ENCODE data around the gene ISCA2.
"Not testable (repeated sequence)": the region's sequence is repeated elsewhere in the genome, so short reads cannot be mapped to it uniquely, and the experiment has no call there.

ISCA2 gene

DNA sequence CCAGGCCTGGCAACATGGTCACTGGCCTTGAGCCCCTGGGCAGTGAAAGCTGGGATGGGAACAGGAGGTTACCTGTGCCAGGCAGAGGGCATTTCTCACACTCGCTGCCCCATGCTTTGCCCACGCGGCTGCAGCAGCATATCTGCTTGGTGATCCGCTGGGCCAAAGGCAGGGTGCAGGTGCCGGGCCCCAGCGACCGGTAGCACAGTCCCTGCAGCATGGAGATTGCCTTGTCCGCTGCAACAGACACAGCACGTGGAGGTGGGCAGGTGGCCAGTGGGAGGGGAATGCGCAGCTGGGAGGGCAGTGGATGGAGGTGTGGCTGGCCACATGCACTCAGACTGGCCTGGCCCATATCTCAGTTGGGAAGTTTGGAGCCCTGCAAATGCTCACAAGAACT lies 35.3 kb downstream of the ISCA2 start:
- no peak for DNase-seq (ENCODE audit: low spot score)

DNA sequence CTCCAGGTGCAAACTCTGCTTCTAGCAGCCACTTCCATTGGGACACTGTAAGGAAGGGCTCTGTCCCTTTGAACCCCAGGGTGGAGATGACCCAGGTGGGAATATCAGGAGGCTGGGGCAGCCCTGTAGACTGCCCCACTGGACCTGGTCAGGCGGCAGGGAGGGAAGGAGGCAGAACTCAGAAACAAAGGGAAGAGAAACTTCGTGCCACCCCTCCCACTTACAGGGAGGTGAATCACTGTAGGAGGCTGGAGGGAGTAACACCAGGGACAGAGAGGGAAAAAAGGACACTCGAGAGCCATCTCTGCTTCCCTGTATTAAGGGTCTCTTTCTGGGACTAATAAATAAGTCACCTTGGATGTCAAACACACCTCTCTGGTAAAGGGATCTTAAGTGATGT lies 37.4 kb downstream of the ISCA2 start:
- no peak for DNase-seq (ENCODE audit: low spot score)

DNA sequence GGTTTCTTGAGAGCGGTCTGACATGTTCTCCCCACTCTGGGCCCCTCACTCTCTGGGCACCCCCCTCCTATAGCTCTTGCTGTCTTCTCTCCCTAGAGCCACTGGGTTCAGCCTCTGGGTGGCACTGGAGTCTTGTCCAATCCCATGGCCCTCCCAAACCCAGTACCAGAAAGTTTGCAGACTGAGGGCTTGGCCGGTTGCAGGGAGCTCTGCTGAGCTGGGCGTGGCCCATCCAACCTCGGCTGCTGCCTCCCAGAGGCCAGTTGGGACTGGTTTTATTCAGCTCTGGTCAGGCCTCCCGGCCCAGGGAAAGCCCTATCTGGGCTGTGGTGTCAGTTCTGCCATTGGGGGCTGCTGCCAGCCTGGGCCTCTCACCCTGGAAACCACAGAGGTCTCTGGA lies 37.9 kb downstream of the ISCA2 start:
- no peak for DNase-seq (ENCODE audit: low spot score)

DNA sequence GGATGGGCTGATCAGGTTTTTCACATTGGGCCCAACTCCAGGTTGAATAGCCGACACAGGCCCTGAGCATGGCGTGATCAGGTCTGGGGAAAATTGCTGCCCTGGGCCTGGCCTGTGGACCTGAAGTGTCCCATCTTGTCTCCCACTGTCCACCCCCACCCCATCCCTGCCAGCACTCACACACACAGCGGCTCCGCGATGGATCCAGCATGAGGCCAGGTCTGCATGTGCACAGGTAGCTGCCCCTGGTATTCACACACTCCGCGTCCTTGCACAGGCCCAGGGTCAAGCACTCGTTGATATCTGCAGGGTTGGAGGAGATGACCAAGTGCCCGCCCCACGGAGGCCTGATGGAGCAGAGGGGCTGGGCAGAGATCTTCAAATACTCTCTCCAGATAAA lies 38.7 kb downstream of the ISCA2 start:
- DNase-seq (ENCODE audit: low spot score): no peak

DNA sequence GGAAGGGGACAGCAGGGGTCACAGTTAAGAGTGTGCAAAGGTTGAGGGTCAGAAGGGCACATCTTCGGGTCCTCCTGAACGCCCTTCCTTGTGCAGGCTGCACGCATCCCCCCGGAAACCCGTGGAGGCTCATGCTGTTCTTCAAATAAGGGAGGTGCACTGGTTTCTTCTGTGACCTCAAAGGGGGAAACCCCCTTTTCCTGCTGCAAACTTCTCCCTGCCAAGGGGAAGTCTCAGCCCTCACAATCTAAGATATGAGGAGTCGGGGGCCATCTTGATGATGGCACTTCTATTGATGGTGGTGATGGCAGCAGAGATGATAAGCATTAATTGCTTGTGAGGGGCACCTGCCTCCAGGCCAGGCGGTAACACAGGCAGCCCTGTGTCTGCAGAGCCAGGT lies 40.0 kb downstream of the ISCA2 start:
- DNase-seq (ENCODE audit: low spot score): no peak

DNA sequence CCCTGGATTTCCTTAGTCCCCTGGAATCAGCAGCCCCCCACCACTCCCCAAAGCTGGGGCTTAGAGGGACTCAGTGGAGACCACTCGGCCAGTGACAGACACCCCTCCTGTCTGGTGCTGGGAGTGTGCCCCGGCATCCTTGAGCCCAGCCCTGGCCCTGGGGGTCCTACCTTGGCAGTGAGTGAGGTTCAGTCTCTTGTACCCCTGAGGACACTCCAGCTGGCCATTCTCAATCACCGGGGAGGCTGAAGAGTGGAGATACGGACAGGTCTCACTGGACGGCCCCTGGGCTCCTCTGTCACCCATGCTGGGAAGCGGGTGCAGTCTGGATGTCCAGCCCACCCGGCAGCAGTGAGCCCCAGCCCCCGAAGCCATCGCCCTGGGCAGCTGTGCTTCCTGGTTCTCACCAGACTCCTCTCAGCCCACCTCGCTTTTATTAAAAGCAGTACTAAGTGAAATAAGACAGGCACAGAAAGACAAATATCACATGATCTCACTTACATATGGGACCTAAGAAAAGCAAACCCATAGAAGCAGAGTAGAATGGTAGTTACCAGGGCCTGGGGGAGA lies 42.3 kb downstream of the ISCA2 start:
- DNase-seq (ENCODE audit: low spot score): no peak

DNA sequence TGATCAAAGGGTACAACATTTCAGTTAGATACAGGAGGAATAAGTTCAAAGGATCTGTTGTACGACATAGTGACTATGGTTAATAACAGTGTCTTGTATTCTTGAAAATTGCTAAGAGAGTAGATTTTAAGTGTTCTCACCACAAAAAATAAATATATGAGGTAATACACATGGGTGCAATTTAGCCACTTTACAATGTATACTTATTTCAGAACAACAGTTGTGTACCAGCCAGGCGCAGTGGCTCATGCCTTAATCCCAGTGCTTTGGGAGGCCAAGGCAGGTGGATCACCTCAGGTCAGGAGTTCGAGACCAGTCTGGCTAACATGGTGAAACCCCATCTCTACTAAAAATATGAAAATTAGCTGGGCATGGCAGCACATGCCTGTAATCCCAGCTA lies 42.8 kb downstream of the ISCA2 start:
- not testable (repeated sequence) for DNase-seq (ENCODE audit: low spot score)

DNA sequence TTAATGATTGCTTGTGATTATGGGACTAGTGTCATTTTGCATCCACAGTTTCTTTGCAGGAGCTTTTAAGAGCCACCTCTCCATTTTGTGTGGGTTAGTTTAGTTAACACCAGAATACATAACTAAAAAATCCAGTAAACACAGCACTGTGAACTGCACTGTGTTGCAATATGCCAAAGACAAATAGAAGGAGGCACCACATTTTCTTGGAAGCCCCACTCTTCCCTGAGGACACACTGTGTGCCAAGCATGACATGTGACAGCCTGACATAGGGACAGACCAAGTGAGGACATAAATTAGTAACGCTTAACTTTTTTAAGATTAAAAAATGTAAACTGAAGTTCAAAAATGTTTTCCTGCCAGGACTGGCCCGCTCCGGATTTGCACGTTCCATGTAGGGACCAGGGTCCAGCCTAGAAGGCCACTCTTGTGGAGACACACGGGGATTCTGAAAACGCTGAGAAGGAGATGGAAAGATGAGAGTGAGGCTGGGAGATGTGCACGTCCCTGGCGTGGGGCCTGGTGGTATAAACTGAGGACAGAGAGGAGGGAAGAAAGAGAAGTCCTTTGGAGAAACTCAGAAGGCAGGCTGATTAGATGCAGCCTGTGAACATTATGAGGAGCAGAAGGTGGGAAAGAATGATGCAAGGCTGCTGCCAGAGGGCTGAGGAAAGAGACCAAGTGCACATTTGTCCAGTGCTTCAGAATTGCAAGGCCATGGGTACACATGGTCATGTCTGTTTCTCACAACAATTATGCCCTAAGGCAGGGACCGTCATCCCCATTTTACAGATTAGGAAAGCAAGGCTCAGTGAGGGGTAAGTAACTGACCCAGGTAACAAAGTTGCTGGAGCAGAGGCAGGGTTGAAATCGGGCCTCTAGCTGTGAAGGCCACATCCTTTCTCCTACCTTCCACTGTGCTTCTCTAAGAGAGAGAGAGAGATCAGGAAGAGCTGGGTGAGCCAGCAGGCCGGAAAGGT lies 45.1 kb downstream of the ISCA2 start:
- no peak for DNase-seq (ENCODE audit: low spot score)

DNA sequence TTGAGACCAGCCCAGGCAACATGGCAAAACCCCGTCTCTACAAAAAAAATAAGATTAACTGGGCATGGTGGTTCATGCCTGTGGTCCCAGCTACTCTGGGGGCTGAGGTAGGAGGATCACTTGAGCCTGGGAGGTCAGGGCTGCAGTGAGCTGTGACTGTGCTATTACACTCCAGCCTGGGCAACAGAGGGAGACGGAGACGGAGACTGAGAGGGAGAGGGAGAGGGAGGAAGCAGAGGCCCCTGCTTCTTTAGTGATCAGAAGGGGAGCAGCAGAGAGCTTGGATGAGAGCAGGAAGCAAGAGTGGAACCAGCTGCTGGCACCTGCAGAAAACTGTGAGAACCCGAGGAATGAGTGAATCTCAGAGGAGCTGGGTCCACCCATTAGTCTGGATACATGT lies 45.9 kb downstream of the ISCA2 start:
- DNase-seq (ENCODE audit: low spot score): no peak

DNA sequence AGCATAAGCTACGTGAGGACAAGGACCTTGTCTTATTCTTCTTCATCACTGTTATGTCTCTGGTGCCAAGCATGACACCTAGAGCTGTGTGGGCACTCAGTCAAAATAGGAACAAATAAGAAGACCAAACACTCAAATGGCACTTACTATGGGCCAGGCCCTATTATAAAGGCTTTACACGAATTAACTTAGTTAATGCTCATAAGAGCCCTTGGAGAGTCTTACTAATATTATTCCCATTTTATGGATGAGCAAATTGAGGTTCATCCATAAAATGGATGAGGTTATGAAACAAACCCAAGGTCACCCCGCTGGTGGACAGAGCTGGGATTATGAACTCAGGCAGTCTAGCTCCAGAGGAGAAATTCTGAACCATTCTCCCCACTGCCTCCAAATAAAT lies 47.7 kb downstream of the ISCA2 start:
- no peak for DNase-seq (ENCODE audit: low spot score)

DNA sequence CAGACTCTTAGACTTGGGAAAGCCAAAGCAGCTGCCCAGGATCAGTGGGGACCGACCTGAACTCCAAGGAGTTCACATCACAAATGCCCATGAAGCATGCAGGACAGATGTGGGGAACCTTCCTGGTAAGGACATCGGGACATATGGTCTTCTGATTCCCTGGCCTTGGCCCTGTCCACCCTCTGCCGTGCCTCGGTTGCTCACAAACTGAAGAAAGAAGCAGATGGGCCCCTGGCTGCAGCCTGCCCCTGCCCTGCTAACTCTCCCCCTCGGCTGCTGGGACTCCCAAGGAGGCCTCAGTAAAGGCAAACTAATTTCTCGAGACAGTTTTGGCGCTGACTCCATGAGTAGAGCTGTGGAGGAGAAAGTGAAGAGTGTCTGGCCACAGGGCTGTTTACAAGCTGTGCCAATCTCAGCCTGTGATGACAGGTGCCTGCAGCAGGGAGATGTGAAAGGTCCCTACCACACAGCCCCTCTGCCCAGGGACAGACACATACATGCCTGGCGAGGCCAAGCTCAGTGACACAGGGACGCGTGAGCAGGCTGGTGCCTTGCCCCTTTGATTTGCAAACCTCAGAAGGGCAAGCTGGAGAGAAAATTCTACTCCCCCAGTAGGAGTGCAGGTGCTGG lies 48.6 kb downstream of the ISCA2 start:
- no peak for DNase-seq (ENCODE audit: low spot score)

DNA sequence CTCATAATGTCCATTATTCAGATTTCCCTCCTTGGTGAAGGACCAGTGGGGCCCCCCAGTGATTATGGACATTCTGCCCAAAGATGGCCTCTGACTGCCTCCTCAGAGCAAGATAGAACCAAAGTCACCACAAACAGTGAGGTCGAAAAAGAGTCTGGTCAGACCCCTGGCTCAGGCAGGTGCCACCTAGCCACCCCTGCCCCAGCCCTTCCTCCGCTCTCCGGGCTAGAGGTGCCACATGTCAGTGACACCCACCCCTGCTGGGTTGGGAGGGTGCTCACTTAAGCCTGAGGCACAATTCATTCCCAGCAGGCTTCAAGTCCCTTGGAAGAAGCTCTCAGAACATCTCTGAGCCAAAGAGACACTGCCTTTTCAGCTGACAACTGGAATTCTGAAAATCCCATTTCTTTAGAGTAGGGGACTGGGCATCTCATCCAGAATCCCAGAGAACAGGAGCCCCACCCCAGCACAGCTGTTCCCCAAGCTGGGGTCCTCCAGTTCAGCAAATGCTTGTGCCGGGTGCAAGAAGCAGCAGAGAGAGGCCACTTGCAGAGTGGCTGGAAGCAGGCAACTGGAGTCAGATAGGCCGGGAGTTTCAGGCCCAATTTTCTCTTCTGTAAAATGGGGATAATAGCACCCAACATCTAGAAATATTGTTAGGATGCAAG lies 50.3 kb downstream of the ISCA2 start:
- no peak for DNase-seq (ENCODE audit: low spot score)

DNA sequence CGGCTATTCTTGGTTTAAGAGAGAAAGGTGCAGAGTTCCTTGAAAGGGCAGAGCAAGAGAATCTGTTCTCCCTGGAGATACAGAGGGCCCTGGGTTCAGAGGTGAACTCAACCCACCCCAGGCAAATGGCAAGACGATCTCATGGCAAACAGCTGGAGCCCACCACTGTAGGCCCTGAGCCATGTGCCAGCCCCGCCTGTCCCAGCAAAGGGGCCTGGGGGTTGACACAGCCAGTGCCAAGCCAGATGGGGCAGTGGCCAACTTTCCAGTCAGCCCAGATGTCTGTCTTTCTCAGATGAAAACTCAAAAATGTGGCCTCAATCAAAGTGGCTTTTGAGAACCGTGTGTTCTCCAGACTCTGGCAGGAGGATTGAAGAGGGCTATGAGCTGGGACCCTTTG lies 51.8 kb downstream of the ISCA2 start:
- DNase-seq (ENCODE audit: low spot score): no peak

DNA sequence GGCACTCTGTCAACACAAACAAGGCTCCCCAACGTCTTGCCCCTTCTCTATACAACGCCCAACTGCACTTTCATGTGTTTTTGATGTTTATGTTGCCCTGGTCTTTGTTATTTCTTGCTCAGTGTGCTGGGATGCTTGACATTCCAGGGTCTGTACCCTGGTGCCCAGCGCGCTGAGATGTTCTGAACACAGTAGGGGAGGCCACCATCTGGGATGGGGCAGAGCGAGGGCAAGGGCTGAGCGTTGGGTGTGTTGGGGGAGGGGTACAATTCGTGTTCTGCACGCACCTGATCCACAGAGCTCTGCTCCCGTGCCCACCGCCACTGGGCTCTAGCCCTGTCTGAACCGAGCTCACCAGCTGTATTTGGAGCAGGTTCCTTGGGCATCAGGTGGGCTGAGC lies 52.9 kb downstream of the ISCA2 start:
- DNase-seq (ENCODE audit: low spot score): no peak
